Tibial nerve (tissue), 4 donors: ENCODE data around the gene SYNE3. TPM values are rescaled to one million over a fixed set of nuclear protein-coding genes. Genes with fewer than 3 reads are reported as not detected.

Experiments used
- DNase-seq, 2 donors: peaks; one replicate each; pipeline ENCODE4 v3.0.0-alpha.2; 2019; ENCODE audit warnings: low spot score in 2 of 2
- H3K27ac ChIP-seq, 4 donors: fragments of 200-600 bp; sonication (generic) in 3 of 4; one replicate each; pipeline ENCODE4 v1.5.1; 2017 to 2019; ENCODE audit warnings: mild to moderate bottlenecking in 1 of 4
- H3K27me3 ChIP-seq, 2 donors: fragments of 200-600 bp; sonication (generic) in 1 of 2; one replicate each; pipeline versions ENCODE4 v1.5.1 to v1.6.0; 2017 to 2019
- H3K36me3 ChIP-seq, 3 donors: fragments of 200-600 bp; sonication (generic); one replicate each; pipeline ENCODE4 v1.5.1; 2018 to 2019
- H3K4me1 ChIP-seq, 4 donors: fragments of 200-600 bp; sonication (generic) in 3 of 4; one replicate each; pipeline ENCODE4 v1.5.1; 2017 to 2019
- H3K4me3 ChIP-seq, 4 donors: fragments of 200-600 bp; sonication (generic) in 3 of 4; one replicate each; pipeline ENCODE4 v1.5.1; 2017 to 2019; ENCODE audit warnings: mild to moderate bottlenecking in 1 of 4, moderate library complexity in 1 of 4
- H3K9me3 ChIP-seq, 4 donors: fragments of 200-600 bp; sonication (generic) in 3 of 4; one replicate each; pipeline ENCODE4 v1.5.1; 2017 to 2019
- CTCF ChIP-seq, 5 experiments: fragments of 200-600 bp in 3 of 5; fragments of 450-650 bp in 2 of 5; sonication (generic) in 3 of 5; IDR thresholded peaks; one replicate each; pipeline ENCODE4 v1.5.1; 2016 to 2019; ENCODE audit warnings: antibody characterized with exemption in 5 of 5, mild to moderate bottlenecking in 3 of 5, moderate library complexity in 2 of 5
- EP300 ChIP-seq, 2 donors: sonication (generic); formaldehyde crosslinking; IDR thresholded peaks; one replicate each; pipeline ENCODE4 v1.6.1; 2017; ENCODE audit warnings: antibody characterized with exemption in 2 of 2, mild to moderate bottlenecking in 1 of 2
- POLR2A ChIP-seq, 2 donors: fragments of 450-650 bp; IDR thresholded peaks; one replicate each; pipeline ENCODE4 v1.6.1; 2017; ENCODE audit warnings: antibody characterized with exemption in 2 of 2, mild to moderate bottlenecking in 2 of 2, moderate library complexity in 2 of 2
- WGBS, 2 donors: methylation state at CpG; one replicate each; pipeline ENCODE4 v1.1.5; 2018; 5-methylcytosine and 5-hydroxymethylcytosine counted together
- total RNA-seq, 4 donors: library from RNA; depleted of rRNA; stranded (reverse); fragments of >200 nt; gene quantifications; one replicate each; pipeline ENCODE4 v1.1.0, GENCODE V29; 2016

Gene SYNE3
- total RNA-seq, 4 donors from 2014 or later = 71.0 to 106 (median 87.5) TPM

- H3K27me3 ChIP-seq = no peaks in the 10 kb centered on the region
- 28 to 29% methylated on average over 4 of the region's 4 CpGs for WGBS, 2 donors
- H3K27ac ChIP-seq = peak overlapping the region in 3 of 4 donors; percentile 63 to 94 (median 93)
- TF ChIP-seq CTCF (IDR thresholded peaks at IDR 0.05) (no peak), POLR2A (IDR thresholded peaks at IDR 0.05) (no peak), EP300 (IDR thresholded peaks at IDR 0.05) (no peak)
- H3K36me3 ChIP-seq = no peaks in the 10 kb centered on the region
- H3K9me3 ChIP-seq = no peaks in the 10 kb centered on the region
- DNase-seq = no peak
- H3K4me1 ChIP-seq = peaks cover 4 to 95% (median 65%) of the 10 kb centered on the region in 4 donors
- H3K4me3 ChIP-seq = no peak overlapping the region
Measured at GRCh38 chr14:95496111-95496681, 20.3 kb downstream of the SYNE3 start.

- Histone ChIP-seq H3K36me3 (no peaks in the 10 kb centered on the region), H3K4me3 (no peak overlapping the region), H3K4me1 (peaks cover 4 to 95% (median 65%) of the 10 kb centered on the region in 4 donors), H3K27ac (peak overlapping the region; percentile 30 to 94 (median 78)), H3K9me3 (no peaks in the 10 kb centered on the region), H3K27me3 (no peaks in the 10 kb centered on the region)
- DNase-seq = no peak
- TF ChIP-seq POLR2A (IDR thresholded peaks at IDR 0.05) (no peak), EP300 (IDR thresholded peaks at IDR 0.05) (peak in 1 of 2 donors; percentile 45), CTCF (IDR thresholded peaks at IDR 0.05) (no peak)
- 75 to 78% methylated on average over 8 of the region's 8 CpGs for WGBS, 2 donors
Measured at GRCh38 chr14:95495538-95496025, 20.9 kb downstream of the SYNE3 start.

- no peaks in the 10 kb centered on the region for H3K27me3 ChIP-seq
- H3K4me3 ChIP-seq = no peak overlapping the region
- DNase-seq = no peak
- peaks cover 4 to 95% (median 68%) of the 10 kb centered on the region in 4 donors for H3K4me1 ChIP-seq
- H3K27ac ChIP-seq = peak overlapping the region; percentile 30 to 94 (median 78)
- 83 to 90% methylated on average over 3 of the region's 3 CpGs for WGBS, 2 donors
- no peaks in the 10 kb centered on the region for H3K9me3 ChIP-seq
- no peak for TF ChIP-seq CTCF (IDR thresholded peaks at IDR 0.05)
- no peaks in the 10 kb centered on the region for H3K36me3 ChIP-seq
Measured at GRCh38 chr14:95495076-95495475, 21.4 kb downstream of the SYNE3 start.

- Histone ChIP-seq H3K4me1 (peaks cover 4 to 95% (median 70%) of the 10 kb centered on the region in 4 donors), H3K27ac (peak overlapping the region in 3 of 4 donors; percentile 2 to 94 (median 68)), H3K36me3 (no peaks in the 10 kb centered on the region), H3K4me3 (no peak overlapping the region), H3K9me3 (no peaks in the 10 kb centered on the region), H3K27me3 (no peaks in the 10 kb centered on the region)
- TF ChIP-seq POLR2A (IDR thresholded peaks at IDR 0.05) = no peak
- no peak for TF ChIP-seq EP300 (IDR thresholded peaks at IDR 0.05)
- TF ChIP-seq CTCF (IDR thresholded peaks at IDR 0.05) = no peak
- DNase-seq = no peak
- WGBS, 2 donors = 75 to 87% methylated on average over 4 of the region's 4 CpGs
Measured at GRCh38 chr14:95494456-95494855, 22.0 kb downstream of the SYNE3 start.

- no peaks in the 10 kb centered on the region for H3K36me3 ChIP-seq
- peaks cover under 1 to 95% (median 70%) of the 10 kb centered on the region in 4 donors for H3K4me1 ChIP-seq
- no peak overlapping the region for H3K4me3 ChIP-seq
- H3K27ac ChIP-seq = peak overlapping the region in 3 of 4 donors; percentile 2 to 94 (median 68)
- H3K9me3 ChIP-seq = no peaks in the 10 kb centered on the region
- no peaks in the 10 kb centered on the region for H3K27me3 ChIP-seq
- 84 to 90% methylated on average over 4 of the region's 4 CpGs for WGBS, 2 donors
- no peak for TF ChIP-seq EP300 (IDR thresholded peaks at IDR 0.05)
- DNase-seq = no peak
Measured at GRCh38 chr14:95493976-95494375, 22.5 kb downstream of the SYNE3 start.
